DMS 273 (cell line): ENCODE results near the gene EI24.
"Not testable (repeated sequence)": the region's sequence is repeated elsewhere in the genome, so short reads cannot be mapped to it uniquely, and the experiment has no call there.

ENCODE experiments used
- DNase-seq: peaks from one replicate; lab custom pipeline; 2025; ENCODE audit not compliant: unreplicated experiment; lab: John Stamatoyannopoulos, UW

The EI24 gene

DNA sequence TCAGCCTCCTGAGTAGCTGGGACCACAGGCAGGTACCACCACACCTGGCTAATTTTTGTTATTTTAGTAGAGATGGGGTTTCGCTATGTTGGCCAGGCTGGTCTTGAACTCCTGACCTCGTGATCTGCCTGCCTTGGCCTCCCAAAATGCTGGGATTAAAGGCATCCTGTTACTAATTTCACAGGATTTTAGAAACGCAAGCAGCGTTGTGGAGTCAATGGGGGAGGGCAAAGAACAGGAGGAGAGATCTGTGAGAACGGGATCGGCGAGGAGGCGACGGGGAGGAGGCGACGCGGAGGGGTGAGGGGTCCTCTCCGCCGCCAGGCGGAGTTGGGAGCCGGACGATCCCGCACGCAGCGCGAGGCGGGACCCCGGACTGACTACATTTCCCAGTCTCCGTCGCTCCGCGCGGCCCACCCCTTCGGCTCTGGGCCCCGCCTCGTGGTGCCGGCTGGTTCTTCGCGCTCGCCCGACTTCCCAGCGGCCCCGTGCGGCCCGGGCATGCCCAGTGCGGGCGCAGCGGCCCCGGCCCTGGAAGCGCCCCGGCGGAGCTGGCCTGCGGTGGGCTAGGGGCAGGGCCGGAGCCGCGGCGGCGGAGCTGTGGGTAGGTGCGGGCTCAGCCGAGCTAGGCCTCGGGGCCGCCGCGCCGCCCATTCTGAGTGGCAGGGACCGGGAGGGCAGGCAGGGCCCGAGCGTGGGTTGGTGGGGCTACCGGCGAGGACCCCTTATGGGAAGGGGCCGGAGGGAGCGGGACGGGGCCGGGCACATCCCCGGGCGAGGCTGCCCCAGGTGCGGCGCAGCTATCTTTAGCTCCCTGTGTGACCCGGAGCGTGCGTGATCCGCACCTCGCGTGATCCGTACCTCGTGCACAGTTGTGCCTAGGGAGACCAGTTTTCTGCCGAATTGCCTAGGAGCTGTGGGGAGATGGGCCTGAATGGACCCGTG lies at the start of gene EI24:
TSS of gene EI24 (plus strand) at position 508 of the 945 bp plus-strand sequence. CDS start 3,051 bp downstream, outside the sequence.
- peak; percentile 96 for DNase-seq

DNA sequence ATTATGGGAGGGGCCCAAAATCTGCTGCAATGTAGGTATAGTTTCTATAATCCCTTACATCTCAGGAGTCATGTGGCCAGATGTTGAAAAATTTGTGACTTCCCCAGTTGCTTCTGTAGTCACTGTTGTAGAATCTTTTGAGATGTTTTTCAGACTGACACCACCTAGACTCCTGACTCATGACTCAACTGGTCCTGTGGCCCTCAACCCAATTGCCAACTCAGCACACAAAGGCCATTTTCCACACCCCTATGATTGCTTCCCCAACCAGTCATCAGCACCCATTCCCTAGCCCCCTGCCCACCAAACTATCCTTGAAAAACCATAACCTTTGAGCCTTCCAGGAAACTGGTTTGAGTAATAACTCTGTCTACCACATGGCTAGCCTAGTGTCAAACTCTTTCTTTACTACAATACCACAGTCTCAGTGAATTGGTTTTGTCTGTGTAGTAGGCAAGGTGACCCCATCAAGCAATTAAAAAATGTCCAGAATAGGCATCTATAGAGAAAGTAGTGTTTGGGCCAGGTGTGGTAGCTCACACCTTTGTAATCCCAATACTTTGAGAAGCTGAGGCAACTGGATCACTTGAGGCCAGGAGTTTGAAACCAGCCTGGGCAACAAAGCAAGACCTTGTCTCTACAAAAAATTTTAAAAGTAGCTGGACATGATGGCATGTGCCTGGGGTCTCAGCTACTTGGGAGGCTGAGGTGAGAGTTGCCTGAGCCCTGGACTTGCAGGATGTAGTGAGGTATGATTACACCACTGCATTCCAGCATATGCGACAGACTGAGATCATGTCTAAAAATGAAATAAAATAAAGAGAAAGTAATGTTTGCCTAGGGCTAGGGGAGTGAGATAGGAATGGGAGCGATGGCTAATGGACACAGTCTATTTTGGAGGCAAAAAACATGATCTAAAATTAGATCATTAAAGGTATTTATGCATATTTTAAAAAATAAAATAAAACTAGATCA lies 49.1 kb upstream of the EI24 start:
- DNase-seq: no peak

DNA sequence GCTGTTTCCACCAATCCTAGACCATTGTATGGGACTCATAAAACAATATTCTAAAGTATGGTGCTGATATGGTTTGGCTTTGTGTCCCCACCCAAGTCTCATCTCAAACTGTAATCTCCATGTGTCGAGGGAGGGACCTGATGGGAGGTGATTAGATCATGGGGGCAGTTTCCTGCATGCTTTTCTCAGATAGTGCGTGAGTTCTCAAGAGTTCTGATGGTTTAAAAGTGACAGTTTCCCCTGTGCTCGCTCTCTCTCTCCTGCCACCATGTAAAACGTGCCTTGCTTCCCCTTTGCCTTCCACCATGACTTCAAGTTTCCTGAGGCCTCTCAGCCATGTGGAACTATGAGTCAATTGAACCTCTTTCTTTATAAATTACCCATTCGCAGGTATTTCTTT lies 44.0 kb upstream of the EI24 start:
- no peak for DNase-seq

DNA sequence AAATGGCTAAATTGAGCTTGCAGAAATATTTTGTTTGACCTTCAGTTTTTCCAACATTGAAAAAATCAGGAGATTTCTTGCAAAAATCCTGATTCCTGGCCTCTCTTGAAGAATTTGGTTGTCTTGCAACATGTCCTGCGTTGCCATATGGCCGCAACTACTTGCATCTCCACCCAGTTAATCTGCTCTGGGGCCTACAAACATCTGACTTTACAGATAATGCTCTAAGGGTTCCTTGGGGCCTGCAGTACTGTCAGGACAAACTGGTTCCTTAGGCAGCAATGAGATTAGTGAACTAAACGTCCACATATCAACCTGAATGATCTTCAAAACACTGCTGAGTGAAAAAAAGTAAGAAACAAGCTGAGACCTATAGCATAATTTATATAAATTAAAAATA lies 36.6 kb upstream of the EI24 start:
- no peak for DNase-seq

DNA sequence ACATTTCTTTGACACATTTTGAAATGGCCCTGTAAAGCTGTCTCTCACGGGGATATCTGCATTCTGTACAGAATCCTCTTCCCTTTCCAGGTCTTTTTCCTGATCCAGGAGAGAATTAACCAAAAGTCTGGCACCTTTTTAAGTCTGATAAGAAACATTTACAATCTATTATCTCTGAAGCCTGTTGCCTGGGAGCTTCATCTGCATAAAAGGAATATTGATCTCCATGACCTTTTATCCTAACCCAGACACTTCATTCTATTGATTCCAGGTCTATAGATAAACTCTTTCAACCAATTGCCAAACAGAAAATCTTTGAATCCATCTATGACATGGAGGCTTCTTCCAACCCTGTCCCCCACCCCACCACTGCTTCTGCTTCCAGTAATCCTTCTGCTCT lies 33.7 kb upstream of the EI24 start:
- DNase-seq: no peak

DNA sequence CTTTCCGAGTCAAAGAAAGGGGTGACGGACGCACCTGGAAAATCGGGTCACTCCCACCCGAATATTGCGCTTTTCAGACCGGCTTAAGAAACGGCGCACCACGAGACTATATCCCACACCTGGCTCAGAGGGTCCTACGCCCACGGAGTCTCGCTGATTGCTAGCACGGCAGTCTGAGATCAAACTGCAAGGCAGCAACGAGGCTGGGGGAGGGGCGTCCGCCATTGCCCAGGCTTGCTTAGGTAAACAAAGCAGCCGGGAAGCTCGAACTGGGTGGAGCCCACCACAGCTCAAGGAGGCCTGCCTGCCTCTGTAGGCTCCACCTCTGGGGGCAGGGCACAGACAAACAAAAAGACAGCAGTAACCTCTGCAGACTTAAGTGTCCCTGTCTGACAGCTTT lies 32.4 kb upstream of the EI24 start:
- not testable (repeated sequence) for DNase-seq

DNA sequence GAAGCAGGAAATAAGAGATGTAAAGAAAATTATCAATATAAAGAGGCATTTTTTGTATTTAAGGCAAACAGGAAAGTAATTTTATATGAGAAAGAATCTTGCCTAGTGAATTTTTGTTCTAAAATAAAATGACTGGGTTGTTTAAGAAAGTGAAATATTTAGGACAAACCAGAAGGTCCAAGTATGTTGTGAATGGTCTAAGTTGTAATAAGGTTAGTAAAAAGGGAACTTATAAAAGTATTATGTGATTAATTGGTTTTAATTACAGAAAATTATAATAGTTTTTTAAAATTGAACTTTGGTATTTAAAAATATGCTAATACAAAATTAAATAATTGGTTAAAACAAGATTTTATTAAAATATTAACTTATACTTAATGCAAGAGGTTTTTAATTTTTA lies 26.6 kb upstream of the EI24 start:
- no peak for DNase-seq

DNA sequence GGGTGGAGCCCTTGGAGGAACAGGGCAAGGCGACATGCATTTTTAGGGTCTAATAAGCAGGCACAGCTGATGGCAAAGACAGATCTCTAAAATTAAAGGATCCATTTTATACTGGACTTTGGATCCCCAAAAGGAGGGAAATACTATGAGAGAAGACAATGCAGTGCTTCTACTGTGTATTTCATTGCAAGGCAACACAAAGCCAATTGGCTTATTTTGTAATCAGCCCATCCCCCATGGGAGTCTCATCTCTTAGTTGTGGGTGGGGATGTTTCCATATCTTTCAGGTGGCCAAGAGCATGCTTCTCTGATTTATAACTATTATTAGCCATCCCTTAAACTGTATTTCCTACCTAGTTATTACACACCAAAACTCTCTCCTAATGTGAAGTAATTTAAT lies 18.5 kb upstream of the EI24 start:
- DNase-seq: no peak

DNA sequence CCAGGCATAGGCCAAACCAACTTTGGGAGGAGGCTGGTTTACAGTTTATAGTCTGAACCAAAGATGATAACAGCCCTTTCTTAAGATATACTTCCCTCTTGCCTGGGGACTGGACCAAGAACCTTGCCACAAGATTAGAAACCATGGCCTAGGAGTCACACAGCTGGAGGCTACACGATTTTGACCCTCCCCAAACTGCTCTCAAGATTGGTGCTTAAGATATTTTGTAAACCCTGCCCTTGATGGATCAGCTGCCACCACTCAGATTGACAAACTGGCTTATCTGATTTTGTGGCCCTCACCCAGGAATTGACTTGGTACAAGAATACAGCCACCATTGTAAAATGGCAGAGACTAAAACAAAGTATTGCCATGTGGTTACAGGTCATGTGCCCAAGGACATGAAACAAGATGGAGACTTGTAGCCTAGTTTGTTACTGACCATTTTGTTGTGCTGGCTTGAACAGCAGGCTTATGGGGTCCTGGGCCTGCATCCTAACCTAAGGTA lies 17.4 kb upstream of the EI24 start:
- DNase-seq: no peak

DNA sequence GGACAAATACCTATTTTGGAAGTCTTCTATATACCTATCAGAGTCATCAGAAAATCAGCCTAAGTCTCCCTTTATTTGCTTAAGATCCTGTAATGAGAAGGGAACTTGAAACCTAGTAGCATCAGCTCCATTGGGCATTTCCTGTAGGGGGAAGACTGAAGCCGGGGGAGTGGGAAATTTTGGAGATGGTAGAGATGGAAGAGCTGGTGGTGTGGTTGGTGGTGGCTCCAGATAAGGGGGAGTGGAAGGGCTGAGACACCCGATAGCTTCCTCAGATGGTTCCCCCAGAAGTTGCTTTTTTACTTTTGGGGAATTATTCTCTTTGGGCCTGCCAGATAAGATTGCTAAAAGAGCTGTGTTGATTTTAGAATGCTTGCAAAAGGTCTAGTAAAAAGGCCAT lies 16.4 kb upstream of the EI24 start:
- no peak for DNase-seq

DNA sequence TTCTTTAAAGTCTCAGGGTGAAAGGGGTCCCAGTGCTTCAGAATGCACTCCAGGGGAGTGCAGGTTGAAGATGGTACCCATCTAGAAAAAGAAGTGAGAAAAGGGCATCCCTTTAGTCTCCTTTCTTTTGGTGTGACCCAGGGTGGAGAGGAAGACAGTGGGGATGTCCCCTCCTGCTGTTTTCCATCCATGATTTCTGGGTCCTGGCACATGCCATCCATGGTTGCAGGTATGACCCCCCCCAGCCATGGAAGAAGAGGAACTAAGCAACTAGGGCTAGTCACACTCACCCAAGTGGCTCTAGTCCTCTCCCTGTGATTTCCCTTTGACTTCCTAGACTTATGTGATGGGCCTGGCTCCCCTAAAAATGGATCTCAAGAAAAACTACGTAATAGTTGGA lies 15.9 kb upstream of the EI24 start:
- DNase-seq: no peak

DNA sequence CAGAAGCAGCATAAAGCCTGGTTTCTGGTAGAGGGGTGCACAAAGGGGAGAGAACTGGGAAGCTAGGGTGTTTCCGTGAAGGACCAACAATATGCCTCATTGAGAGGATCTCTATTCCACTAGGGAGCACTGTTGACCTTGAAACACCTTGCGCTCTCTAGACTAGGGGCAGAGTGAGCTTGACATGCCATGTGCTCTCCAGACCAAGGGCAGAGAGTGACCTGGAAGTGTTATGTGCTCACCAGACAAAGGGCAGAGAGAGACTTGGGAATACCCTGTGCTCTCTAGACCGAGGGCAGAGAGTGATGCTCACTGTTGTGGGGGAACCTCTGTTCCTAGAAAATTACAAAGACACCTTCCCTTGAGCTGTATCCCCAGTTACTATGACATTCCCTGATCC lies 15.2 kb upstream of the EI24 start:
- no peak for DNase-seq

DNA sequence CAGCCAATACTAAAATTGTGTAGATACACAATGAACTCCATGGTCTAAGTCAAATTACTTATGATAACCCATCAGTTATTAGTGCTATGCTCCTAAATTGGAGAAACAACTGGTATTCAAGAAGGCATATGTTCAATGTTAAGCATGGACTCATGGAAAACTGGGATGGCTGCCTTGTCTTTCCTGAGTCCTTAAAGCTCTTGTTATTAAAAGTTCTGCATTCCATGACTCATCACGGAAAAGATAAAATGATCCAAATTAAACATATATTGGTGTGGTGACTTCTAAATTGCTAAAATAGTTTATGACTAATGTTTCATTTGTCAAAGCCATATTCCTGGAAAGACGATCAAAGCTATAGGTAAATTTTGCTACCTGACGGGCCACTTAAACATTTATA lies 9.4 kb upstream of the EI24 start:
- DNase-seq: no peak

DNA sequence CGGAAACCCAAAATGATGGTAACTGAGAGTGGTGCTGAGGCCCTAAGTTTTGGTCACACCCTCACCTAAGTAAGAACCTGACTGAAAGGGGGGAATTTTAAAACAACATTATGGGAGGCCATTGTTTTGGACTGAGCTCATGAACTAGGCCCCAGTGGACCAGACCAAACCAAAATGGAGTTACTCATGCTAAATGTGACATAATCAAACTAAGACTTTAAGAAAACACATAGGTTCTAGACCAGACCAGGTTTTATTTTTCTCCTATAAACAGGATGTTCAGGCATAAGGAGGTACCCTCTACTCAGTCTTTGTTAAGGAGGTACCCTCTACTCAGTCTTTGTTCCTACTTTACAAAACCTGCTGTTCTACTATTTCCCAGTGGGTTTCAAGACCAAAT lies 7.4 kb upstream of the EI24 start:
- no peak for DNase-seq

DNA sequence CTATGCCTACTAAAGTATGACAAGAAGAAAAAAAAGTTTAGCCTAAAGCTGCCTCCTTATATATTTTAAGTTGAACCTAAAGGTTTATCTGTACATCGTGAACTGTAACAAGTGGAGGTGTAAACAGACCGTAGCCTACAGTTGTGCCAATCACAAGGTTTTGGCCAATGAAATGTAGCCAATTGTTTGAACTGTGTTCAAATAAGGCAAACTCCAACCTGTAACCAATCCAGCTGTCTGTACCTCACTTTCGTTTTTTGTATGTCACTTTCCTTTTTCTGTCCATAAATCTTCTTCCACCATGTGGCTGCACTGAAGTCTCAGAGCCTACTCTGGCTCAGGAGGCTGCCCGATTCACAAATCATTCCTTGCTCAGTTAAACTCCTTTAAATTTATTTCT lies 6.8 kb upstream of the EI24 start:
- DNase-seq: no peak

DNA sequence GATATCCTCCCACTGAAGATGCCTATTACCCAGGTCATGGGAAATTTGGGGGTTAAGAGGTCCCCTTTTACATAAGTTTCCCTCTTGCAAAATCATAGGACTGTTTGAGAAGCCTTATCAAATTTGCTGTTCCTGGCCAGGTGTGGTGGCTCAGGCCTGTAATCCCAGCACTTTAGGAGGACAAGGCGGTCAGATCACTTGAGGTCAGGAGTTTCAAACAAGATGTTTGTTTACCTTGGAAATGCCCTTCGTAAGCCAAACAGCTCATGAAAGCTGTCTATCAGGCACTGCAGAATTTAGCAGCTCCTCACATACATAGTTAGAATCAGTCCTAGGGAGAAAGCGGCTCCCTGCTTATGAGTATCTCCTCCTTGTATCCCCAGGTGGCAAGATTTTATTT lies 4.9 kb upstream of the EI24 start:
- DNase-seq: no peak

DNA sequence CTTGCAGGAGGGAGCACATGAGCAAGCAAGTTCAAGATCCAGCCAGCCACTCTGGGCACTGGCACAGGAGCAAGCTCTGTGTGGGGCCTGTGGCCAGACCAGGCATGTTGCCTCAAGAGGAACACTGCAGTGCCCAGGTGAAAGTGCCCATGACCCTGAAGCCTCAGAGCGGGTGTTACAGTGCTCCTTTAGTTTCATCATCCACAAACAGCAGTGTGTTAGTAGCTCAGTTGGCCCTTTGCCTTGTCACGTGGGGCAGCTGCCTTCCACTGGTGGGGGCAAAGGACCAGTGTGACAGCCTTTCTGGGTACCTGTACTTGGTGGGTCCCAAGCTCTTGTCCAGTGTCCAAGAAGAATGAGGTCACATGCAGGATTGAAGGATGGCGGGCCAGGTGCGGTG lies 3.0 kb upstream of the EI24 start:
- DNase-seq: no peak

DNA sequence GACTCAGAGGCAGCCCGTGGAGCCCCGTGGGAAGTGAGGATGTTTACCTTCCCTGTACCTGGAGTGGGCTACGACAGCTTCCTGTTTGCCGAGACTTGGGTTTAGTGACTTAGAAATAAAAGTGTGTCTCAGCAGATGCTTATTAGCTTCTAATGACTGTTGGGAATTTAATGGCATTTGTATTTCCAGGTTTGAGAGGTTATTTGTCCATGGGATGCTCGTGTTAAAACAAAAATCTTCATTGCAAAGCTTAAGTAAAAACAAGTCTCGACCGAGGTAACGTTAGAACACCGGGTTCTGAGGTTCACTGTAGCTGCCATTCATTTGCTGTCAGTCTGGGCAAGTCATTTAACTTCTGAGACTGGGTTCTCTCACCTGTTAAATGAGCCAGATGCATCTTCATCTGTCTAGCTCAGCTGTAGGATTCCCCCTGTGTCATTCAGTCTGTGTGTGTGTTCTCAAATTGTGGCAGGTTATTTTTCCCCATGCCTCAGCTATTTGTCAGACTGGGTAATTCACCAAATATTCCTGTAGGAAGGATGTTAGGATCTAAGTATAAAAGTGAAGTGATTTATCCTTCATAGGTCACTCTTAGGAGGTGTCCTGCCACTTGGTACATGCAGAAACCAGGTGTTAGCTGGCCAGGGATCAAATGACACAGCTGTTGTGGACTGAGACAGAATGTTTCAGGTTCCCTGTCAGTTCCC lies 791 bp downstream of the EI24 start:
- peak; percentile 40 for DNase-seq

DNA sequence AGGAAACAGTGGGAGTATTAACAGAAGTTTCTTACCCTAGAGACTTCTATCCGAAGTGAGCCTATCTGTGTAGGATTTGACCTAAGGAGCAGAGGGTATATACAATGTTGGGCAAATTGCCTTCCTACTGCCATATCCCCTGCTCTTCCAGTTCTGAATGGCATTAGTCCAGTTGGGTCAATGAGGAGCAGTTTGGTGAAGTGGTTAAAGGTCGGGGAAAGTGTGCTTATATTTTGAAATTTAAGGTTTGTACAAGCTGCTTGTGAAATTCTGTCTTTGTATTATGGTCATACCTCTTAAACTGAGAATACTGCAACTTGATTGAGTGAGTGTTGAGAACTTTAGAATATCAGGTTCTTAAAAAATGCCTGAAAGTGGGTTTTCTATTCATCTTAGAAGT lies 1.7 kb downstream of the EI24 start:
- no peak for DNase-seq

DNA sequence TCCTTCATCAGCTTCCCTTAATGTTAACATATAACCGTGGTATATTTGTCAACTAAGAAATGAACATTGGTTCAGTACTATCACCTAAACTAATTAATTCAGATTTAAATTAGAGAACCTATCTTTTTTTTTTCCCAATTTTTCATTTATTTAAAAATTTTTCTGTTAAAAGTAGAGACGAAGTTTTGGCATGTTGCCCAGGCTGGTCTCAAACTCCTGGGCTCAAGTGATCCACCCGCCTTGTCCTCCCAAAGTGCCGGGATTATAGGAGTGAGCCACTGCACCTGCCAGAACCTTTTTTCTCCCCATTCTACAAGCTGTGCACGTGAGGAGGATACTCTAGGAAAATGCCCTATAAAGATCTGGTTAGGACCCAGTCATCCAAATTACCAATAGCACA lies 3.6 kb downstream of the EI24 start:
- no peak for DNase-seq

DNA sequence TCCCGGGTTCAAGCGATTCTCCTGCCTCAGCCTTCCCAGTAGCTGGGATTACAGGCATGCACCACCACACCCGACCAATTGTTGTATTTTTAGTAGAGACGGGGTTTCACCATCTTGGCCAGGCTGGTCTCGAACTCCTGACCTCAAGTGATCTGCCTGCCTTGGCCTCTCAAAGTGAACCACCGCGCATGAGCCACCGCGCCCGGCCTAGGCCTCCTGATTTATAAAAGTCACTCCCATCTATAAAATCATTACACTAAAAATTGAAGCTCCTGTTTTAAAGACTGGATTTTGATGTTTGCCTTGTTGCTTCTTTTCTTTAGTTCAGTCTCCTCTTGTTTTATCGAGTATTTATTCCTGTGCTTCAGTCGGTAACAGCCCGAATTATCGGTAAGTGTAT lies 7.9 kb downstream of the EI24 start:
- not testable (repeated sequence) for DNase-seq
